ENCODE data around the gene C6orf15.

DNA sequence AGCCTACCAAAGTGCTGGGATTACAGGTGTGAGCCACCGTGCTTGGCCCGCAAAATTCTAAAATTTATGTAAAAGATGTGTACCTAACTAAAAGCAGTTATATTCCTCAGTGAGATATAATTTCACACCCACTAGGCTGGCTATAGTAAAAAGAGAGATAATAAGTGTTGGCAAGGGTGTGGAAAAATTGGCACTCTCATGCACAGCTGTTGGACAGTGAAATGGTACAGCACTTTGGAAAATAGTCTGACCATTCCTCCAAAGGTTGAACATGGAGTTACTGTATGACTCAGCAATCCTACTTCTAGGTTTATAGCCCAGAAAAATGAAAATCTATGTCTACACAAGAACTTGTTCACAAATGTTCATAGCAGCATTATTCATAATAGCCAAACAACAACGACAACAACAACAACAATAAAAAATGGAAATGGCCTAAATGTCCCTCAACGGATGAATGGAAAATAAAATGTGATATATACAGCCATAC lies 13.9 kb downstream of the C6orf15 start:
- TF ChIP-seq, protein P1, sequence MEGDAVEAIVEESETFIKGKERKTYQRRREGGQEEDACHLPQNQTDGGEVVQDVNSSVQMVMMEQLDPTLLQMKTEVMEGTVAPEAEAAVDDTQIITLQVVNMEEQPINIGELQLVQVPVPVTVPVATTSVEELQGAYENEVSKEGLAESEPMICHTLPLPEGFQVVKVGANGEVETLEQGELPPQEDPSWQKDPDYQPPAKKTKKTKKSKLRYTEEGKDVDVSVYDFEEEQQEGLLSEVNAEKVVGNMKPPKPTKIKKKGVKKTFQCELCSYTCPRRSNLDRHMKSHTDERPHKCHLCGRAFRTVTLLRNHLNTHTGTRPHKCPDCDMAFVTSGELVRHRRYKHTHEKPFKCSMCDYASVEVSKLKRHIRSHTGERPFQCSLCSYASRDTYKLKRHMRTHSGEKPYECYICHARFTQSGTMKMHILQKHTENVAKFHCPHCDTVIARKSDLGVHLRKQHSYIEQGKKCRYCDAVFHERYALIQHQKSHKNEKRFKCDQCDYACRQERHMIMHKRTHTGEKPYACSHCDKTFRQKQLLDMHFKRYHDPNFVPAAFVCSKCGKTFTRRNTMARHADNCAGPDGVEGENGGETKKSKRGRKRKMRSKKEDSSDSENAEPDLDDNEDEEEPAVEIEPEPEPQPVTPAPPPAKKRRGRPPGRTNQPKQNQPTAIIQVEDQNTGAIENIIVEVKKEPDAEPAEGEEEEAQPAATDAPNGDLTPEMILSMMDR (IDR thresholded peaks at IDR 0.05 in 8 of 11, conservative IDR thresholded peaks at IDR 0.05 in 3 of 11) = no peak
- TF ChIP-seq POLR2AphosphoS5 (IDR thresholded peaks at IDR 0.05) (no peak), POLR2A (IDR thresholded peaks at IDR 0.05) (no peak)

All from spleen (tissue), 7 donors.